HG02938 (cell line): Measurements from ENCODE around the gene MTHFSD.

ENCODE experiments used
- ATAC-seq: cut with Tn5 transposase; IDR thresholded peaks from one replicate; pipeline ENCODE4 v1.9.1; 2021; ENCODE audit warnings: mild to moderate bottlenecking, moderate library complexity; ENCODE audit not compliant: unreplicated experiment

Gene MTHFSD

GRCh38 chr16:86584071-86584685 is 29.1 kb upstream of the MTHFSD start:
- no peak for ATAC-seq

GRCh38 chr16:86581458-86581857 is 26.4 kb upstream of the MTHFSD start:
- no peak for ATAC-seq

GRCh38 chr16:86580791-86581170 is 25.7 kb upstream of the MTHFSD start:
- no peak for ATAC-seq

GRCh38 chr16:86580063-86580790 is 25.2 kb upstream of the MTHFSD start:
- no peak for ATAC-seq

GRCh38 chr16:86579268-86580062 is 24.4 kb upstream of the MTHFSD start:
- ATAC-seq: no peak

- no peak for ATAC-seq
Observed at GRCh38 chr16:86578611-86579267, 23.7 kb upstream of the MTHFSD start.

- no peak for ATAC-seq
Observed at GRCh38 chr16:86578061-86578599, 23.1 kb upstream of the MTHFSD start, which contains the start of gene FOXL1. FOXL1 (plus strand) TSS chr16:86578549; CDS start chr16:86578724, 175 bp downstream.

- no peak for ATAC-seq
Observed at GRCh38 chr16:86577314-86577971, 22.4 kb upstream of the MTHFSD start.

GRCh38 chr16:86576591-86577313 is 21.7 kb upstream of the MTHFSD start:
- no peak for ATAC-seq

- ATAC-seq: no peak
Observed at GRCh38 chr16:86575754-86576557, 20.9 kb upstream of the MTHFSD start.

GRCh38 chr16:86575095-86575685 is 20.2 kb upstream of the MTHFSD start:
- no peak for ATAC-seq

GRCh38 chr16:86574646-86575045 is 19.6 kb upstream of the MTHFSD start:
- ATAC-seq: no peak

- no peak for ATAC-seq
Observed at GRCh38 chr16:86573646-86574508, 18.8 kb upstream of the MTHFSD start.

- no peak for ATAC-seq
Observed at GRCh38 chr16:86573215-86573614, 18.2 kb upstream of the MTHFSD start.

- no peak for ATAC-seq
Observed at GRCh38 chr16:86572606-86573005, 17.6 kb upstream of the MTHFSD start.

- no peak for ATAC-seq
Observed at GRCh38 chr16:86572041-86572521, 17.0 kb upstream of the MTHFSD start.

GRCh38 chr16:86571530-86571915 is 16.5 kb upstream of the MTHFSD start:
- no peak for ATAC-seq
